Vagina (tissue), 2 donors: ENCODE measurements around the gene MUC4.

Experiments used
- POLR2AphosphoS5 ChIP-seq, 2 donors: sonication (generic); formaldehyde crosslinking; IDR thresholded peaks; one replicate each; pipeline ENCODE4 v1.9.0; 2017; ENCODE audit warnings: antibody characterized with exemption in 2 of 2, mild to moderate bottlenecking in 2 of 2, low read depth in 1 of 2; ENCODE audit not compliant: insufficient read depth in 1 of 2
- TF ChIP-seq, protein P1 (sequence below), 3 experiments: fragments of 450-650 bp in 2 of 3; fragments of 200-600 bp in 1 of 3; sonication (generic) in 1 of 3; IDR thresholded peaks; one replicate each; pipeline ENCODE4 v1.5.1; 2017 to 2019; ENCODE audit warnings: antibody characterized with exemption in 3 of 3, mild to moderate bottlenecking in 2 of 3, moderate library complexity in 2 of 3

DNA sequence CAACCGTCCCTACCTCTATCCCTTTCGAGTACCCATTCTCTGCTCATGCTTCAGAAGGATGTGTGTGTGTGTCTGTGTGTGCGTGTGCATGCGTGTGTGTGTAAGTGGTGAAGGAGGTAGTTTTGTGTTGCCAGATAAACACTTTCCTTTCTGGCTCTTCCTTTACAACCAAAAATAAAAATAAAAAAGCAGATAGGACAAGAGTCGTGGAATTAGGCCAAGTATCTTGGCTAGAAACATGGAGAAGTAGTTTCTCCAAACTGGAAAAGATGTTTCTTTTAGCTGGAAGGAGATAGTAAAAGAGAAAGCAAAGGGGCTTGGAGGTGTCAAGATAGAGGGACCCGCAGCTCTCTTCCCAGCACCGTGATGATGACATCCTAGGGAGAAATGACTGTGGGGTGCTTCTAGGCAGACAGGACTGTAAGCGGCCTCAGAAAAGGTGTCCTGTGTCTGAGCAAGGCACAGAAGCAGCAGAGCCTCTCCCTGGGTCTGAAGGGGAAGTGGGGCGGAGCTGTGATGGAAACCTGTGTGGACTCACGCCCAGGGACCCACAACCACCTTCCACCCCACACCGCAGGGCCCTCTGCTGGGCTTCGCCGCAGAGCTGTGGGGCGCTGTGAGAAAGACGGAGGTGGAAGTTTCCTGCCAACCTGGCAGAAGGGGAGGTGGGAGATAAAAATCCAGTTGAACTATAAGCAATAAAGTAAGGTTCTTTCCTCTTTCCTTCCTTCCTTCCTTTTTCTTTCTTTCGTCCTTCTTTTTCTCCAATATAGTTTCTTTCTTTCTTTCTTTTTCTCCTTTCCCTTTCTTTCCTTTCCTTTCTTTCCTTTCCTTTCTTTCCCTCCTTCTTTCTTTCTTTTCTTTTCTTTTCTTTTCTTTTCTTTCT is 55.7 kb downstream of the MUC4 start:
- no peak for TF ChIP-seq POLR2AphosphoS5 (IDR thresholded peaks at IDR 0.05; ENCODE audit: insufficient read depth in 1 of 2, low read depth in 1 of 2)
- TF ChIP-seq, protein P1, sequence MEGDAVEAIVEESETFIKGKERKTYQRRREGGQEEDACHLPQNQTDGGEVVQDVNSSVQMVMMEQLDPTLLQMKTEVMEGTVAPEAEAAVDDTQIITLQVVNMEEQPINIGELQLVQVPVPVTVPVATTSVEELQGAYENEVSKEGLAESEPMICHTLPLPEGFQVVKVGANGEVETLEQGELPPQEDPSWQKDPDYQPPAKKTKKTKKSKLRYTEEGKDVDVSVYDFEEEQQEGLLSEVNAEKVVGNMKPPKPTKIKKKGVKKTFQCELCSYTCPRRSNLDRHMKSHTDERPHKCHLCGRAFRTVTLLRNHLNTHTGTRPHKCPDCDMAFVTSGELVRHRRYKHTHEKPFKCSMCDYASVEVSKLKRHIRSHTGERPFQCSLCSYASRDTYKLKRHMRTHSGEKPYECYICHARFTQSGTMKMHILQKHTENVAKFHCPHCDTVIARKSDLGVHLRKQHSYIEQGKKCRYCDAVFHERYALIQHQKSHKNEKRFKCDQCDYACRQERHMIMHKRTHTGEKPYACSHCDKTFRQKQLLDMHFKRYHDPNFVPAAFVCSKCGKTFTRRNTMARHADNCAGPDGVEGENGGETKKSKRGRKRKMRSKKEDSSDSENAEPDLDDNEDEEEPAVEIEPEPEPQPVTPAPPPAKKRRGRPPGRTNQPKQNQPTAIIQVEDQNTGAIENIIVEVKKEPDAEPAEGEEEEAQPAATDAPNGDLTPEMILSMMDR (IDR thresholded peaks at IDR 0.05), result no peak
